Measurements from ENCODE around the gene FGFR2.

Gene FGFR2

DNA sequence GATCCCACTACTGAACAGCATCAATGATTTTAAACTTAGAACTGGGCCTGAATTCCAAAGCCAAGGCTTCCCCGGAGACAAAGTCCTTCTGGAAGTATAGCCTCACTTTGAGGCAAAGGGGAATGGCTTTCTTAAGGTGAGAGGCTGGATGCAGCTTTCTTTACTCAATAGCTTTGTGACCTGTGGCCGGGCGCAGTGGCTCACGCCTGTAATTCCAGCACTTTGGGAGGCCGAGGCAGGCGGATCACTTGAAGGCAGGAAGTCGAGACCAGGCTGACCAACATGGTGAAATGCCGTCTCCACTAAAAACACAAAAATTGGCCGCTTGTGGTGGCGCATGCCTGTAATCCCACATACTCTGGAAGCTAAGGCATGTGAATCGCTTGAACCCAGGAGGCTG lies 3.2 kb upstream of the FGFR2 start:
- H4K20me1 ChIP-seq (ENCODE audit: insufficient read depth): no peaks in the 10 kb centered on the region
- H3K79me2 ChIP-seq (ENCODE audit: insufficient read depth, low read depth): peaks cover 14% of the 10 kb centered on the region
- no peak overlapping the region for H3K4me2 ChIP-seq
- H3K36me3 ChIP-seq (ENCODE audit: insufficient read depth): no peaks in the 10 kb centered on the region
- H3K9ac ChIP-seq: no peak overlapping the region
- H3K4me1 ChIP-seq (ENCODE audit: low read depth, poor library complexity, severe bottlenecking): peaks cover 30% of the 10 kb centered on the region
- TF ChIP-seq CTCF (conservative IDR thresholded peaks at IDR 0.05; ENCODE audit: low read depth, low read length): no peak
- no peaks in the 10 kb centered on the region for H3K27me3 ChIP-seq (ENCODE audit: insufficient read depth, low read depth)
- no peak overlapping the region for H3K27ac ChIP-seq
- no peak overlapping the region for H2AFZ ChIP-seq (ENCODE audit: low read depth)
- H3K4me3 ChIP-seq (IDR thresholded peaks at IDR 0.05; ENCODE audit: insufficient read depth, low read depth, low read length): no peak overlapping the region

GRCh38 chr10:121600611-121601010 lies 2.4 kb upstream of the FGFR2 start:
- Histone ChIP-seq H3K4me1 (ENCODE audit: low read depth, poor library complexity, severe bottlenecking) (peaks cover 38% of the 10 kb centered on the region), H3K4me3 (IDR thresholded peaks at IDR 0.05; ENCODE audit: insufficient read depth, low read depth, low read length) (no peak overlapping the region), H3K27me3 (ENCODE audit: insufficient read depth, low read depth) (no peaks in the 10 kb centered on the region), H3K36me3 (ENCODE audit: insufficient read depth) (no peaks in the 10 kb centered on the region), H3K79me2 (ENCODE audit: insufficient read depth, low read depth) (peaks cover 22% of the 10 kb centered on the region), H3K9ac (no peak overlapping the region), H3K27ac (no peak overlapping the region), H2AFZ (ENCODE audit: low read depth) (no peak overlapping the region), H4K20me1 (ENCODE audit: insufficient read depth) (no peaks in the 10 kb centered on the region), H3K4me2 (no peak overlapping the region)
- TF ChIP-seq CTCF (conservative IDR thresholded peaks at IDR 0.05; ENCODE audit: low read depth, low read length): no peak

- Histone ChIP-seq H3K27me3 (ENCODE audit: insufficient read depth, low read depth) (no peaks in the 10 kb centered on the region), H2AFZ (ENCODE audit: low read depth) (no peak overlapping the region), H3K36me3 (ENCODE audit: insufficient read depth) (no peaks in the 10 kb centered on the region), H3K9ac (no peak overlapping the region), H3K4me1 (ENCODE audit: low read depth, poor library complexity, severe bottlenecking) (peaks cover 45% of the 10 kb centered on the region), H3K79me2 (ENCODE audit: insufficient read depth, low read depth) (peaks cover 29% of the 10 kb centered on the region), H3K4me3 (IDR thresholded peaks at IDR 0.05; ENCODE audit: insufficient read depth, low read depth, low read length) (no peak overlapping the region), H4K20me1 (ENCODE audit: insufficient read depth) (no peaks in the 10 kb centered on the region), H3K27ac (no peak overlapping the region), H3K4me2 (0 out of 2 replicates have a peak overlapping the region, but pooled peaks have one; percentile 17)
- no peak for TF ChIP-seq CTCF (conservative IDR thresholded peaks at IDR 0.05; ENCODE audit: low read depth, low read length)
Observed at GRCh38 chr10:121599947-121600346, 1.7 kb upstream of the FGFR2 start.

- no peak for TF ChIP-seq CTCF (conservative IDR thresholded peaks at IDR 0.05; ENCODE audit: low read depth, low read length)
- Histone ChIP-seq H3K36me3 (ENCODE audit: insufficient read depth) (no peaks in the 10 kb centered on the region), H2AFZ (ENCODE audit: low read depth) (peak overlapping the region; percentile 79), H3K4me1 (ENCODE audit: low read depth, poor library complexity, severe bottlenecking) (peaks cover 67% of the 10 kb centered on the region), H3K27ac (peak overlapping the region; percentile 58), H3K79me2 (ENCODE audit: insufficient read depth, low read depth) (peaks cover 50% of the 10 kb centered on the region), H3K27me3 (ENCODE audit: insufficient read depth, low read depth) (no peaks in the 10 kb centered on the region), H3K4me2 (peak overlapping the region; percentile 52), H3K4me3 (IDR thresholded peaks at IDR 0.05; ENCODE audit: insufficient read depth, low read depth, low read length) (no peak overlapping the region), H4K20me1 (ENCODE audit: insufficient read depth) (no peaks in the 10 kb centered on the region), H3K9ac (peak overlapping the region; percentile 31; the same call in 1 of the 2 replicates)
Observed at GRCh38 chr10:121597504-121598262, 561 bp downstream of the FGFR2 start.
